ENCODE data around the gene MAPK8.

MAPK8 gene

DNA sequence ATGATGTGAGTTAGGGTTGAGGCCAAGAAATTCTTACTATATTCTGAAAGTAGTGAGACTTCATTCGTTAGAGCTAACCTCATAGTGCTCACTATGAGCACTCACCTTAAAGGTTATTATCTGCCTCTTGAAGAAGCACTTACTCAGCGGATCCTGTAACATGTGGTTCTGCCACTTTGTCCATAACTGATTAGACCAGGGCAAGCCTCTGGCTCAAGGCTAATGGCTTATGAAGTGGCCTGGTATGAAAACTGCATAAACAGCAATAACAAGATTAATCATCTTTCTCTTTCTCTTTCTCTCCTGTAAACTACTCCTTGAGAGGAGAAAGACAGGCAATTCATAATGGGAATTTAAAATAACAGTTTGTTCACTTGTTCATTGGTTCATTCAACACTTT lies 82.8 kb downstream of the MAPK8 start:
- DNase-seq = no peak

DNA sequence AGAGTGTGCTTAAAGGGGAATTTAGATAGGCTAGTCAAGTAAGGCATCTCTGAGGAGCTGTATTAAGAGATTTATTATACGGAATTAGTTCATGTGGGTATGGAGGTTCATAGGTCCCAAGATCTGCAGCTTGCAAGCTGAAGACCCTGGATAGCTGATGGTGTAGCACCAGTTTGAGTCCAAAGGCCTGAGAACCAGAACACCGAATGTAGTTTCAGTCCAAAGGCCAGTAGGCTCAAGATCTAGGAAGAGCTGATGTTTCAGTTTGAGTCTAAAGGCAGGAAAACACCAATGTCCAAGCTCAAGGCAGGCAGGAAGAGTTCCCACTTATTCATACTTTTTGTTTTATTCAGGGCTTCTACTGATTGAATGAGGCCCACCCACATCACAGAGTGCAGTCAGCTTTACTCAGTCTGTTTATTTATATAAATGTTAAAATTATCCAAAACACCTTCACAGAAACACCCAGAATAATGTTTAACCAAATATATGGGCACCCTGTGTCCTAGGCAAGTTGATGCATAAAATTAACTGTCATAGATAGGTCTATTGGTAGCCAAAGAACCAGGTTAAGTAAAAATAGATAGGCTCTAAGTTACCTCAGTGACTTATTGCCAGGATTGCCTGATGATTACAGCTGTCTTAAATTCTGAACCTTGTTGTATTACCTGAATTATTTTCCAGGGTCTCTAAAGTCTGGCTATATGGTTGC lies 83.5 kb downstream of the MAPK8 start:
- DNase-seq = no peak

DNA sequence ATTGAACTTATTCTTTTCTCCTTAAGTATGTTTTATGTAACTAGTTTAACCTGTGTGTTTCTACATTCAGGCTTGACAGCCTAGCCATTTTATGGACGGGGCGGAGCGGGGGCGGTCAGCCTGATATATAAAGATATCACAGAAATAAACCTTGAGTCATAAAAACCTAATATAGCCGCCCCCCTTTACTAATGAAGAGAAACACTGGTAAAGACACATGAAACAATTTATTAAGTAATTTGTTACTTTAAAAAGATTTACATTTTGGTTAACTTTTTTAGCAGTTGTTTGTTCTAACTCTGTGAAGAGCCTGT lies 84.0 kb downstream of the MAPK8 start:
- DNase-seq = no peak

DNA sequence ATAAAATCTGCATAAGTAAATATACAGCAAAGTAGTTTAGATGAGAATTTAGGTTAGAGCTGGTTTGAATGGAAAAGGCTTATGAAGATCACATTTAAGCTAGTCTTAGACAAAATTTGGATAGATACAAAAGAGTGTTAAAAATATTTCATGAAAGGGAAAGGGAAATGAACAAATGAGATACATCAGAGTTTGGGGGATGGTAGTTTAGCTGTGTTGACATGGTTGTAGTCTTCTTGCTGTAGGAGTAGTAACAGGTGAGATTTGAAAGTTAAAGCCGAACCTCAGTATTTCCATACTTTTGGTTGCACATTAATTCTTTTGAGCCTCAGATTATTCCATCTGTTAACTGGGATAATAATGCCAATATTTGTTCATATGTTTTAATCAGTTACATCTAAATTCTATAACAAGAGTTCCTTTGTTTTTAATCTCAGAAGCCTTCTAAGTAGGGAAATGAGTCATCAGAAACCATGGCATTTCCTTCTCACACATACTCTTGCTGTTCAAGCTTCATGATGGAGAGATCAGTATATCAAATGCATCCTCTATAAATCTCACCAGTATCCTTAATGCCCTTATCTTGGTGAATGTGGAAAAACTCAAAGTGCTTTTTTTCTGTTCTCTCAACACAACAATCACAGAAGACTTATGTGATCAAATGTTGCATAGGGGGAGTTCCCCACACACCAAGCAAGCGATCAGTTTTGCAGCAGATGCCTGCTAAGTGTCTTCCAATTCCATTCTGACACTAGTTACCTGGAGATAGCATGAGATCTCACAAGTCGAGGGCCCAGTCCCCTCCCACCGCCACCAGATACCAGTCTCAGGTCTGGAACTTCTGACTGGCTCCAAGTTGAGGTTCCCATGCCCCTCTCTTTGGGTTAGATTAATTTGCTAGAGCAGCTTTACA lies 84.7 kb downstream of the MAPK8 start:
- DNase-seq = no peak

DNA sequence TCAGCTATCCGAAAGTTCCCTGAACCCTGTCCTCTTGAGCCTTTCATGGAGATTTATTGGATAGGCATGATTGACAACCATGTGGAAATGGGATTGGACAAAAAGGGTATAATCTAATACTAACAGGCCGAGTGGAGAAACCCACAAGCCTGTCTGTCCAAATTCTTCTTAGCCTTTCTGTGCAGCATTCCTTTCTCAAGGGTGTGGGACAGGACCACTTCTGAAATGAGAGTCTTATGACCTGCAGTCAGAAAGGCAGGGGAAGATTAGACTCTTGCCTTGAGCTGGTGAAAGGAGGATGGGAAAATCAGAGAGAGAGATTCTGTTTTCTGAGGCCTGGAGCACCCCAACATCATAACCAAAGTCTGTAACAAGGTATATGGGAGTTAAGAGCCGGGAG lies 85.5 kb downstream of the MAPK8 start:
- DNase-seq = no peak

DNA sequence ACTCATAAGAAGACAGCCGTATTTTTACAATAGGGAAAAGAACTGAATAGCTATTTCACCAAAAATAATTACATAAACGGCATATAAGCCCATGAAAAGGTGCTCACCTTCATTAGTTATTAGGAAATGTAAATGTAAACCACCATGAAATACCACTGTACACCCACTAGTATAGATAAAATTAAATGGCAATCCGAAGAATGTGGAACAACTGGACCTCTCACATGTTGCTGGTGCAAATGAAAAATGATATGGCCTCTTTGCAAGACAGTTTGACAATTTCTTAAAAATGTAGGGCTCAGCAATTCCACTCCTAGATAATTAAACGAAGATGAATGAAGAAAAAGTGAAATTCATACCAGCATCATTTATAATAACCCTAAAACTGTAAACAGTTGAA lies 91.8 kb downstream of the MAPK8 start:
- DNase-seq = no peak

DNA sequence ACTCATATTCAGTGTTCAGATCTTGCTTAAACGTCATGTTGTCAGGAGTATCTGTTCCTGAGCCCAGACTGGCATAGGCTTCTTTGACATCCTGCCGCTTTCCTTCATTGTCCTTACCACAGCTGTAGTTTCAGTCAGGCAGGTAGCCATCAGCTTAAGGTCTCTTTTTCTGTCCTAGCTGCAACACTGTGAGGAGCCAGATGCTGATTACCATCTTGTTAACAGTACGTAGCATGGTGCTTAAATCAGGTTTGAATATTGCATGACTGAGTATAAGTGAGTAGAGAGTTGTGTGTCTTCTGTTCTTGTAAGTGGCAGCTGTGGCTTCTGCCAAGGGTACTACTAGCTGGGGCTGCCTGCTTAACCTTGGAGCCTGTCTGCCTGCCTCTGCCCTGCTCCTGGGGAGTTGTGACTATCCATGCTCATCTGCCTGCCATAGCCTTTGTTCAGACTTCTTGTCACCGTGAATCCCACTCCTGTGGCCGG lies 92.6 kb downstream of the MAPK8 start:
- no peak for DNase-seq

DNA sequence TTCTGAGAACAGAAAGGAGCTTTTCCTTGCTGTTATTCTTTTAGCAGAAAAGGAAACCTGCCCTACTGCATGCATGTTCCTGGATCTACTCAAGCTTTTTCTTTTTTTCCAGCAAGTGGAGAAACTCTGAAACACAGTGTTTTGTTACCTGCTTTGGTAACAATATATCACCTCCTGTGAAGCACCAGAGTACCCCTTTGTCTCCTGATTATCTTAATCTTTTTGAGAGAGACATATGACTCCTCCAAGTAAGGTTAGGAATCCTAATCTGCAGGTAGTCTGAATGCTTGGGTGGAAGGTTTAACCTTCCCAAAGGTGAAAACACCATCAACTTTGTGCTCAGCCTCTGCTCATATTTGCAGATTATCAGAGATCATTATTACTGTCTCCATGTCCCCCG lies 93.1 kb downstream of the MAPK8 start:
- DNase-seq = no peak

DNA sequence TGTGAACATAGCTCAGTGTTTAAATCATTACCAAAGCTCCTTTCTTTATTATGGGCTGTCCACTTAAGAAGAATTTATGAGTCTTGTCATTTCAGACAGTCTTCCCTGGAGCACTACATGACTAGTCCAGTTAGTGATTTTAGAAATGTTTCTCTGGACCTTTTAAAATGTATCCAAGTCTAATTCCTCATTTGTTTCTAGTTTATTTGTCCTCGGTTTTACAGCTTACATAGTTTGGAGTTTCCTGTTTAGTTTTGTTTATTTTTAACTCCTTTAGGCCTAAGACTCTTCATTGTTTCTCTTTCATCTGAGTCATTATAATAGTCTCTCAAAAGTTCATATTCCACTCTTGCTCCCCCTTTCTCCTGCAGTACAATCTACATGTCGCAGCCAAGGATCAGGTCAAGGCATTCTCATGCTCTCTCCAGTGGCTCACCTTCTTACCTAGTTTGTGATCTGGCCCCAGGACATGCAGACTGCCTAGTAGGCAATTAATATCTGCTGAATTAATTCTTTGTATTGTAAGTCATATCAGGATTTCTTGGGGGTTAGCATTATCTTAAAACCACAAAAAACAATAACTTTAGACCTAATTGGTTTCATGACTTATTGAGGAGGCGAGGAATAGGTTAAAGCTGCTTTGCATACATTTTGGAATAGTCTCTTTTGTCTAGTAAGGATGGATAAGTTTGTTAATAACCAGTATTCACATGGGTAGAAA lies 93.8 kb downstream of the MAPK8 start:
- no peak for DNase-seq

DNA sequence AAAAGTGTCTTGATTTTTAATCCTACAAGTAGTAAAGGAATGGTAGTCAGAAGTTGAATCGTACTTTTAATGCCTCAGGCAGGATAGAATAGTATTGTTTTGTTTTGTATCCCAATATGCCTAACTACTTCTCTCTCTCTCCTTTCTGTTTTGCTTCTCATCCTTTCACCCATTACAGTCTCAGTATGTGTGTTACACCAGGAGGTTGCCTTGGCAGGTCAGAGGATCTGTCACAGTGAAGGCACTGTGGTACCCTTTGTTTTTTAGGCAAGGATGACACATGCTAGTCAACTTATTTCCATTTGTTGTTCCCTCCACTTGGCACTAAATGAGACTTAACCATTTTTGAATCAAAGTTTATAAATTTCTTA lies 94.4 kb downstream of the MAPK8 start:
- DNase-seq = no peak

DNA sequence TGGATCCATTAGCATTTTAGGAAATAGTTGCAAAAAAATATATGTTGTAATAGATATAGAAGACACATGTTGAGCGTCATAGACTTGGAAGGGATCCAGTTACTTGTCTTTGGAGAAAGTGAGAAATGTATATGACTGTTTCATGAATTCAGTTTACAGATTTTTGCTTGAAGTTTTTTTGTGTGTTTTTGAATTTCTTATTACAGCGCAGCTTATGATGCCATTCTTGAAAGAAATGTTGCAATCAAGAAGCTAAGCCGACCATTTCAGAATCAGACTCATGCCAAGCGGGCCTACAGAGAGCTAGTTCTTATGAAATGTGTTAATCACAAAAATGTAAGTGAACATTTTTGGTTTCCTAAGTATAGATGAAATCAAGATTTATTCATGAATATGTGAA lies 98.2 kb downstream of the MAPK8 start:
- no peak for DNase-seq

DNA sequence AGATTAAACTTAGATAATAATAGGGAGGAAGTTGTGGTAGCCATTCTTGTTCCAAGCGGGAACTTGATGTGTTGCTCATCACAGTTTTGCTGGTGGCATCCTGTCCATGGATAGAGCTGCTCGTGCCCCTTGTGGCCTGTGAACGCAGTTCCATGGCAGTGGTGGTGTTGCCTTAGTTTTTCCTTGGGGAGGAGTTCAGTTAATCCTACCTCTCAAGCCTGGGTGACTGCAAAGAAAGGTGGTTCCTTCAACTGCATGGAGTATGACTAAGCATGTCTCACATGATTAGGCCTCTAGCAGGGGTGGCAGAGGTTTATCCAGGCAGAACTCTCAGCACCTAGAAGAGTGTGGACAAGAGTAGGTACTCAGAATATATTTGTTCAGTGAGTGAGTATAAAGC lies 99.7 kb downstream of the MAPK8 start:
- no peak for DNase-seq

DNA sequence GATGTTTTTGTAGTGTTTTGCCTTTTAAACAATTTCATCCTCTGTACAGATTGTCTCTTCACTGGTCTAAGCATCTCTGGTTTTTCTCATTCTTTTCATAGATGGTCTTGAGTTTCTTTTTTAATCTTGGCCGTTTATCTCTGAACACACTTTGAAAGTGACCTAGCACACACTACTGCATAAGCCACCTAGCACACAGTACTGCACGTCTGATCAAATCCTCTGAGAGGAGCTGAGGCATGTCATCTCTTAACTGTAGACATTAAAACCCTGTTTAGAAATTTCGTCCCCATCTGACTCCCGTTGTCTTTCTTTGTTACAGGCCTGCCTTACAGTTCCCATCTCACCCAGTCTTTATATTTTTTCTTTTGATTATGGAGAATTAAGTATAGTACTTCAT lies 100.2 kb downstream of the MAPK8 start:
- DNase-seq = no peak

DNA sequence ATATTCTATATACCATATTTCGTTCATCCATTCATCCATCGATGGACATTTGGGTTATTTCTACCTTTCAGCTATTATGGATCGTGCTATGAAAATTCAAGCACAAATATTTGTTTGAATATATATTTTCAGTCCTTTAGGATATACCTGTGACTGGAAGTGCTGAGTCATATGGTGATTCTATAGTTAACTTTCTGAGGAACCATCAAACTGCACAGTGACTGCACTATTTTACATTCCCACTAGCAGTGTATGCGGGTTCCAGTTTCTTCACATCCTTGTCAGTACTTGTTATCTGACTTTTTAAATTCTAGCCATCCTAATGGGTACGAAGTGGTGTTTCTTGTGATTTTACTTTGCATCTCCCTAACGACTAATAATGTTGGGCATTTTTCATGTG lies 104.0 kb downstream of the MAPK8 start:
- no peak for DNase-seq

DNA sequence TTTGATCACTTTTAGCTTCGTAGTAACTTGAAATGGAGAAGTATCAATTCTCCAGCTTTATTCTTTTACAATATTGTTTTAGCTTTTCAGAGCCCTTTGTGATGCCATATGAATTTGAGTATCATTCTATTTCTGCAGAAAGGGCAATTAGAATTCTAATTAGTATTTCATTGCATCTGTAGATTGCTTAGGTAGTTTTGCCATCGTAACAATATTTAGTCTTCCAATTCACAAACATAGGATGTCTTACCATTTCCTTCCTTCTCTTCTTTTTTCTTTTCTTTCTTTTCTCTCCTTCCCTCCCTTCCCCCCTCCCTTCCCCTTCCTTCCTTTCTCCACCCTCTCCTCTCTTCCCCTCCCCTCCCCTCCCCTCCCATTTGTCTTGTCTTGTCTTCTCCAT lies 105.0 kb downstream of the MAPK8 start:
- no peak for DNase-seq

DNA sequence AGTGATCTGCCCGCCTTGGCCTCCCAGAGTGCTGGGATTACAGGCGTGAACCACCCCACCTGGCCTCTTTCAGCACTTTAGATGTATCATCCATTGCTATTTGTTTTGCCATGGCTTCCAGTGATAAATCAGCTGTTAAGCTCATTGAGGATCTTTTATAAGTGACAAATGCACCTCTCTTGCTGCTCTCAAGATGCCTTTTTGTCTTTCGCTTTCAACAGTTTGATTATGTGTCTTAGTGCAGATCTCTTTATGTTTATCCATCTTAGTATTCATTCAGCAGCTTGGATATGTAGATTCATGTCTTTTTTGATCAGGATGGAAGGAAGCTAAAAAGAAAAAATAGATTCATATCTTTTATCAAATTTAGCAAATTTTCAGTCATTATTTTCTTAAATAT lies 105.6 kb downstream of the MAPK8 start:
- DNase-seq = no peak

DNA sequence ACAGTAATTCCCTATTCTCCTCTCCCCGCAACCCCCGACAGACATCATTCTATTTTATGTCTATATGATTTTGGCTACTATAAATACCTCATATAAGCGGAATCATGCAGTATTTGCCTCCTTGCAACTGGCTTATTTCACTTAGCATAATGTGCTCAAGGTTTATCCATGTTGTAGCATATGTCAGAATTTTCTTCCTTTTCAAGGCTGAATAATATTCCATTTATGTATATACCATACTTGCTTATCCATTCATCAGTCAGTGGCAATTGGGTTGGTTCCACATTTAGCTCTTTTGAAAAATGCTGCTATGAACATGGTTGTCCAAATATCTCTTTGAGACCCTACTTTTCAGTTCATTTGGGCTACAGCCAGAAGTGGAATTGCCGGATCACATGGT lies 106.5 kb downstream of the MAPK8 start:
- no peak for DNase-seq

DNA sequence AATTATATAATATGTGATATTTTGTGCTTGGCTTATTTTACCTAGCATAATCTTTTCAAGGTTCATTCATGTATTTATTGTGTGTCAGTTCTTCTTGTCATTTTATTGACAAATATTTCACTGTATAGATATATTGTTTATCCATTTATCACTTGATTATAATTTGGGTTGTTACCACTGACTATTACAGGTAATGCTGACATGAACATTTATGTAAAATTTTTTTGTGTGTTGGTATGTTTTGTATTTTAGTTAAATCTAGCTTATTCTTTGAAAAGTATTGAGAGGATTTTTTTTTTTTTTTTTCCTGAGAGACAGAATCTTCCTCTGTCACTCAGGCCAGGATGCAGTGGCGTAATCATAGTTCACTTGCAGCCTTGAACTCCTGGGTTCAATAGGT lies 107.7 kb downstream of the MAPK8 start:
- DNase-seq = no peak

DNA sequence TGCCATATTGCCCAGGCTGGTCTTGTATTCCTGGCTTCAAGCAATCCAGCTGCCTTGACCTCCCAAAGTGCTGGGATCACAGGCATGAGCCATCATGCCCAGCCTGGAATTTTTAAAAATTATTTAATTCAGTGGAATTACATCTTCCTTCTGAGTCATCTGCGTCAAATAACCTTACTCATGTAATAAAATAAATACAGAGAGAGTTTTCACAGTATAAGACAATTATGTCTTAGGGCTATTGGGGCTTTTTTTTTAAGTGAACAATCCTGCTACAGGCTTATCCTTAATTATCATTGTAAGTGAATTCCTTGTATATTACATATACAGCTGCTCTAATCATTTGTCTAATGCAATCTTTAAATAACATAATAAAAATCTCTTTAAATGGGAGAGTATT lies 108.3 kb downstream of the MAPK8 start:
- DNase-seq = no peak

DNA sequence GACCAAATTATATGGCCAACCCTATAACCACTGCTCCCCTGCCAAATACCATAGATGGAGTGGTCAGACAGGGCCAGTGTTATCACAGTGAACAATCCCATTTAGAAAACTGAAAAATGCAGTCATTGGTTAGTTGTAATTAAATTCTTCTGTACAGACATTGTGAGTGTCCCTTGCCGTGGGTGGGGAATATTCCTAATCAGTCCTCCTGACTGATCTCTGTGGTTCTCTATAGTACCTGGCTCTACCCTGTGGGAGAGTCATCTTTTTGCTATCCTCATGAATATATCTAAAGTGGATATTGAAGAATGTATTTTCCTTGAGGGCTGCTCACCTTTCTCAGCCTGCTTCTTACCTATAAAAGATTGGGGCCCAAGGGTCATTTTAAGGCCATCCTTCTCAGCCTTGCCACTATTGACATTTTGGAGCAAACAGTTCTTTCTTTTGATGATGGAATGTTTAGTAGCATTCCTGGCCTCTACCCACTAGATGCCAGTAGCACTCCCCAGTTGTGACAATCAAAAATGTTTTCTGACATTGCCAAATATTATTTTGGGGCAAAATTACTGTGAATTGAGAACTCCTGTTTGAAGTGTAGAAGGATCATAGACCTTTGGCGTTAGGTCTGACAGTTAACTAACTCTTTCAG lies 110.2 kb downstream of the MAPK8 start:
- no peak for DNase-seq

DNA sequence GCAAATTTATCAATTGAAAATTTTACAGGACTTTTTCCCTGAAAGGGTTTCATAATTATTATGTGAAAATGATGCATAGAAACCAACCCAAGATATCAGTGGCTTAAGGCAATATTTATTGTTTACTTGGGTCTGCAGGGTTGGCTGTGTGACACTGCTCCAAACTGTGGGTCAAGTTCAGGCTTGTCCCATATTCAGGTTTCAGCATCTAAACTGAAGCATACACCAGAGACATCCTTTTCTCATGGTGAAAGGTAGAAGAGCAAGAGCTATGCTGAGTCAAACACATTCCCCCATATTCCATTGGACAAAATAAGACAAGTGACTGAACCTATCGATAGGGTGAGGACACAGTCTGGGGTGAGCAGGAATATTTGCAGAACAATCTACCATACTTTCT lies 110.9 kb downstream of the MAPK8 start:
- no peak for DNase-seq

DNA sequence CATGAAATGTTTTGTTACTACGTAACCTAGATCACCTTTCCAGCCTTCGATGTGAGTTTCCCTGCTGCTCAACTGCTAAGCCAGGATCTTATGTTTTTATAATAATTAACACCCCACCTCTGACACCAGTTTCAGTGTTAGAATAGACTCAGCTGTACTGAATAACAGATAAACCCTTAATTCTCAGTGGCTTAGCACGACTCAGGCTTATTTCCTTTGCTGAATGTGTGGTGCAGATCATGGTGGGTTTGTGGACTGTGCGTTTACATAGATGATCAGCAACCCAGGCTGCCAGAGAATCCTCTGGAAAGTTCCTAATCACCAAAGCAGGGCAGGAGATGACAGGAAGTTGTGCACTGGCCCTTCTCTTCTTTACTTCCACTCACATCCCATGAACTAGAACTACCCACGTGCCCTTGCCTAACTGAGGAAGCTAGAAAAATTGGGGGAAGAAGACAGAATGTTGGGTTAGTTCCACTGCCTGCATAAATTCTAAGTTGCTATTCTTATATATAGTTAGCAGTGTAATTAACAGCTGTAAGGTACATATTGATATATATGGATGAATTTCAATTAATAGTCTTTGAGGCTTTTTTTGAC lies 111.8 kb downstream of the MAPK8 start:
- DNase-seq = no peak

DNA sequence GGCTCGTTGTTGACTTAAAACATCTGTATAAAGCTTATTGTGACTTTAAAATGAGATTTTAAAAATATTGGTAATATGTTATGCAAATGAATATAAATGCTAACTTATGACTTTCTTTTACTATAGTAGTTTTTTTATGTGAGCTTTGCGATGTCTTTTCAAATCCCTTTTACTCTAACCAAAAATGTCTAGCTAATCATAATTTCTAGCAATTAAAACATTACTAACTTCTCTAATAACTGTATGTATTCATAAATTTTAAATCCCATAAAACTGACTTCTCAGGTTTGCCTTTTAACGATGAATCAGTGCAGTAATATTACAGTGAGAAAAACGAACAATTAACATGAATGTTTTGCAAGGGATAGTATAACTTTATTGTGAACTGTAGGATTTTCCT lies 113.2 kb downstream of the MAPK8 start:
- no peak for DNase-seq
